Measurements from ENCODE around the gene PIK3IP1. TPM values are rescaled to one million over a fixed set of nuclear protein-coding genes. Genes with fewer than 3 reads are reported as not detected.

Gene PIK3IP1
- total and polyA plus RNA-seq, 2 experiments from 2014 or later = 22.2 to 22.4 TPM

DNA sequence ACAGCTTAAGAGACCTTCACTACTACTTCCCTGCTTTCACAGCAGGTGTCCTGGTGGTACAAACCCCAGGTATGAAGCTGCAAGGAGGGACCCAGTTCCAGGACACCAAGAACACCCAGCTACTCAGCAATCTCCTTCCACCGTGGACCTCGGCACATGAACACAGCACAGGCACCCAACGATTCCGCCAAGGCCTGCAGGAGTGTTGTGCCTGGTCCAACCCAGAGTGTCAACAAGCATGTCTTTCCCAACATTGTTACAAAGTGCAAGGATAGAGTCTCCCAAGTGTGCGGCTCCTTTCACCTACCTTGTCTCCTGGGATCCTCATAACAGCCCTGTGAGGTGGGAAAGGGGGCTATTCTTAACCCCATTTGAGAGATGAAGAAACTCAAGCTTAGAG is 42.0 kb upstream of the PIK3IP1 start:
- Histone ChIP-seq H2AFZ (no peak overlapping the region), H3K9me2 (replicated peaks; ENCODE audit: insufficient read depth) (no peaks in the 10 kb centered on the region), H3K4me1 (ENCODE audit: insufficient read depth) (peaks cover 8% of the 10 kb centered on the region), H3K27ac (no peak overlapping the region), H3K79me2 (peaks cover 30% of the 10 kb centered on the region), H3K4me3 (no peak overlapping the region), H3K36me3 (replicated peaks; ENCODE audit: insufficient read depth, low read depth) (no peaks in the 10 kb centered on the region), H3K4me2 (no peak overlapping the region), H3K9me3 (ENCODE audit: low read depth) (no peaks in the 10 kb centered on the region), H3K27me3 (no peaks in the 10 kb centered on the region), H4K20me1 (ENCODE audit: insufficient read depth, poor library complexity, severe bottlenecking) (peaks cover 11% of the 10 kb centered on the region)
- no peak for DNase-seq (ENCODE audit: low spot score)
- TF ChIP-seq, protein P1, sequence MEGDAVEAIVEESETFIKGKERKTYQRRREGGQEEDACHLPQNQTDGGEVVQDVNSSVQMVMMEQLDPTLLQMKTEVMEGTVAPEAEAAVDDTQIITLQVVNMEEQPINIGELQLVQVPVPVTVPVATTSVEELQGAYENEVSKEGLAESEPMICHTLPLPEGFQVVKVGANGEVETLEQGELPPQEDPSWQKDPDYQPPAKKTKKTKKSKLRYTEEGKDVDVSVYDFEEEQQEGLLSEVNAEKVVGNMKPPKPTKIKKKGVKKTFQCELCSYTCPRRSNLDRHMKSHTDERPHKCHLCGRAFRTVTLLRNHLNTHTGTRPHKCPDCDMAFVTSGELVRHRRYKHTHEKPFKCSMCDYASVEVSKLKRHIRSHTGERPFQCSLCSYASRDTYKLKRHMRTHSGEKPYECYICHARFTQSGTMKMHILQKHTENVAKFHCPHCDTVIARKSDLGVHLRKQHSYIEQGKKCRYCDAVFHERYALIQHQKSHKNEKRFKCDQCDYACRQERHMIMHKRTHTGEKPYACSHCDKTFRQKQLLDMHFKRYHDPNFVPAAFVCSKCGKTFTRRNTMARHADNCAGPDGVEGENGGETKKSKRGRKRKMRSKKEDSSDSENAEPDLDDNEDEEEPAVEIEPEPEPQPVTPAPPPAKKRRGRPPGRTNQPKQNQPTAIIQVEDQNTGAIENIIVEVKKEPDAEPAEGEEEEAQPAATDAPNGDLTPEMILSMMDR (IDR thresholded peaks at IDR 0.05; ENCODE audit: poor library complexity) = no peak
- no peak for TF ChIP-seq EZH2phosphoT487 (IDR thresholded peaks at IDR 0.05; ENCODE audit: low read depth, severe bottlenecking, unreplicated experiment)
- no peak for TF ChIP-seq EZH2 (IDR thresholded peaks at IDR 0.05; ENCODE audit: borderline replicate concordance)
- 81% methylated on average over 5 of the region's 5 CpGs for WGBS (ENCODE audit: low lambda C conversion rate, missing lambda C conversion rate)

DNA sequence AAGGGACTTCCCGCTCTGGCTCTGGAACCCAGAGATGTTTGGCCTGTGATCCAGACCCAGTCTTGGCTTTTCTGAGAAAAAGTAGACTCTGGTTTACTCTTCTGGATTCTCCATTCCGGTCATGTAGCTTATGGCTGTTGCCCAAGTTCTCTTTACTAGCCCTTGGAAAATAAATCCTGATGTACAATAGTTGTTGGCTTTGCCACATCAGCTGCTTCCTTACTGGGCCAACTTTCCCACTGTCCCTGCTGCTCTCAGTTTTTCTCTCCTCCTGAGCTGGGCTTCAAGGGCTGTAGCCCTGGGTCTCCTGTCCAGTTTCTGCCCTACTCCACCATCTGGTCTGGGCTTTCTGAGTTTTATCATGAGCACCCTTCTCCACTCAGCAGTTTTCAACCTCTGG is 41.4 kb upstream of the PIK3IP1 start:
- TF ChIP-seq EZH2 (IDR thresholded peaks at IDR 0.05; ENCODE audit: borderline replicate concordance) (no peak), EZH2phosphoT487 (IDR thresholded peaks at IDR 0.05; ENCODE audit: low read depth, severe bottlenecking, unreplicated experiment) (no peak)
- TF ChIP-seq, protein P1 (IDR thresholded peaks at IDR 0.05; ENCODE audit: poor library complexity) = no peak
- Histone ChIP-seq H4K20me1 (ENCODE audit: insufficient read depth, poor library complexity, severe bottlenecking) (peaks cover 9% of the 10 kb centered on the region), H3K36me3 (replicated peaks; ENCODE audit: insufficient read depth, low read depth) (no peaks in the 10 kb centered on the region), H3K27ac (no peak overlapping the region), H3K4me2 (no peak overlapping the region), H3K27me3 (no peaks in the 10 kb centered on the region), H3K4me3 (no peak overlapping the region), H3K79me2 (peaks cover 26% of the 10 kb centered on the region), H2AFZ (no peak overlapping the region), H3K9me2 (replicated peaks; ENCODE audit: insufficient read depth) (no peaks in the 10 kb centered on the region), H3K4me1 (ENCODE audit: insufficient read depth) (peaks cover 1% of the 10 kb centered on the region), H3K9me3 (ENCODE audit: low read depth) (no peaks in the 10 kb centered on the region)
- 98% methylated on average over 2 of the region's 2 CpGs for WGBS (ENCODE audit: low lambda C conversion rate, missing lambda C conversion rate)
- DNase-seq (ENCODE audit: low spot score) = no peak

DNA sequence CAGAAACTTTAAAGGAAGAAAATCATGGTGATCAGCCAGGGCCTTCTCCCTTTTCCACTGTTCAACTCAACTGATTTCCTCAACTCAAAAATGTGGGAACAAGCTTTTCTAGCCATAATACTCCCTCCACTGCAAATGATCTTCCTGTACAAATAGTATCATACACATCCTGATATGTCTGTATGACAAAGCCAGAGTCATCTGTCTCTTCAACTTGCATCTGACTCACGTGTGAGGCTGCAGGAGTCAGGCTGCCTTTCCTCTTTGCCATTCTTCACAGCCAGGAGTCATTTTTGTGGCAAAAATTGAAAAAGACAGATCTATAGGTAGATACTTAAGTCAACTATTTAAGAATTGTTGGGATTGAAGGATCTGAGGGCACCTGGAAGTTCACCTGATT is 40.6 kb upstream of the PIK3IP1 start:
- no peak for DNase-seq (ENCODE audit: low spot score)
- Histone ChIP-seq H3K4me3 (no peak overlapping the region), H3K4me2 (no peak overlapping the region), H3K9me2 (replicated peaks; ENCODE audit: insufficient read depth) (no peaks in the 10 kb centered on the region), H3K9me3 (ENCODE audit: low read depth) (no peaks in the 10 kb centered on the region), H2AFZ (no peak overlapping the region), H3K4me1 (ENCODE audit: insufficient read depth) (no peaks in the 10 kb centered on the region), H3K27me3 (no peaks in the 10 kb centered on the region), H3K27ac (no peak overlapping the region), H3K79me2 (peaks cover 19% of the 10 kb centered on the region), H4K20me1 (ENCODE audit: insufficient read depth, poor library complexity, severe bottlenecking) (peaks cover 1% of the 10 kb centered on the region), H3K36me3 (replicated peaks; ENCODE audit: insufficient read depth, low read depth) (no peaks in the 10 kb centered on the region)
- TF ChIP-seq EZH2phosphoT487 (IDR thresholded peaks at IDR 0.05; ENCODE audit: low read depth, severe bottlenecking, unreplicated experiment) (no peak), EZH2 (IDR thresholded peaks at IDR 0.05; ENCODE audit: borderline replicate concordance) (no peak)
- TF ChIP-seq, protein P1 (IDR thresholded peaks at IDR 0.05; ENCODE audit: poor library complexity) = no peak
- WGBS (ENCODE audit: low lambda C conversion rate, missing lambda C conversion rate) = 80% methylated on average over 1 of the region's 1 CpG

DNA sequence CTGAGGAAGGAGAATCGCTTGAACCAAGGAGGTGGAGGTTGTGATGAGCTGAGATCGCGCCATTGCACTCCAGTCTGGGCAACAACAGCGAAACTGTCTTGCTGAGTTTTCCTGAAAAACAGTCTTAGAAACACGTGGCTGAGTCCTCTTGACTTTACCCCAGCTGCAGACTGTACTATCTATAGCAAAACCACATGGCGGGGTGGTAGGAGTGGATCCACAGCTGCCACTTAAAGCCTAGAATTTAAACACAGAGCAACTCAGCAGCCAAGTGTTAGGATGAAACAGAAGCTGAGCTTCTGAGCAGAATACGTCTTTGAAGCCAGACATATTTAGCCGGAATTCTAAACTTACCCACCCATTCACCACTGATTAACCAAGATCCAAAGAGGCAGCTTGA is 39.7 kb upstream of the PIK3IP1 start:
- no peaks in the 10 kb centered on the region for H4K20me1 ChIP-seq (ENCODE audit: insufficient read depth, poor library complexity, severe bottlenecking)
- 93% methylated on average over 8 of the region's 8 CpGs for WGBS (ENCODE audit: low lambda C conversion rate, missing lambda C conversion rate)
- H2AFZ ChIP-seq = no peak overlapping the region
- H3K79me2 ChIP-seq = peaks cover 17% of the 10 kb centered on the region
- no peaks in the 10 kb centered on the region for H3K36me3 ChIP-seq (replicated peaks; ENCODE audit: insufficient read depth, low read depth)
- TF ChIP-seq EZH2phosphoT487 (IDR thresholded peaks at IDR 0.05; ENCODE audit: low read depth, severe bottlenecking, unreplicated experiment) (no peak), EZH2 (IDR thresholded peaks at IDR 0.05; ENCODE audit: borderline replicate concordance) (no peak)
- TF ChIP-seq, protein P1 (IDR thresholded peaks at IDR 0.05; ENCODE audit: poor library complexity) = no peak
- H3K27me3 ChIP-seq = no peaks in the 10 kb centered on the region
- DNase-seq (ENCODE audit: low spot score) = no peak
- H3K27ac ChIP-seq = no peak overlapping the region
- H3K9me3 ChIP-seq (ENCODE audit: low read depth) = no peaks in the 10 kb centered on the region
- no peaks in the 10 kb centered on the region for H3K4me1 ChIP-seq (ENCODE audit: insufficient read depth)
- H3K9me2 ChIP-seq (replicated peaks; ENCODE audit: insufficient read depth) = no peaks in the 10 kb centered on the region
- no peak overlapping the region for H3K4me2 ChIP-seq
- no peak overlapping the region for H3K4me3 ChIP-seq

Data from hepatocyte (in vitro differentiated cells).